IMR-90 (cell line): ENCODE data around the gene PSMD12.

Experiments
- CEBPB ChIP-seq: IDR thresholded peaks from 2 replicates; pipeline ENCODE4 v1.6.1; 2012; ENCODE audit warnings: low read depth, low read length, improper control_type of control experiment
- CTCF ChIP-seq: conservative IDR thresholded peaks from 2 replicates; pipeline ENCODE4 v1.5.1; 2012; ENCODE audit warnings: mild to moderate bottlenecking, low read depth, low read length, improper control_type of control experiment
- ELK1 ChIP-seq: fragments of 150-350 bp; IDR thresholded peaks from 2 replicates; pipeline ENCODE4 v1.6.1; 2016; ENCODE audit warnings: low read depth, mild to moderate bottlenecking, low read length, moderate library complexity, borderline replicate concordance
- MAFK ChIP-seq: IDR thresholded peaks from 2 replicates; pipeline ENCODE4 v1.6.1; 2012; ENCODE audit warnings: low read depth, low read length, improper control_type of control experiment
- RAD21 ChIP-seq: IDR thresholded peaks from 2 replicates; pipeline ENCODE4 v1.6.1; 2012; ENCODE audit warnings: low read length, improper control_type of control experiment
- SMC3 ChIP-seq: fragments of 150-350 bp; IDR thresholded peaks from 2 replicates; pipeline ENCODE4 v1.6.1; 2016; ENCODE audit warnings: low read depth, mild to moderate bottlenecking, antibody characterized with exemption, low read length, moderate library complexity

GRCh38 chr17:67403065-67403464 is 36.7 kb upstream of the PSMD12 start:
- TF ChIP-seq CTCF (no peak), CEBPB (no peak), MAFK (no peak), SMC3 (no peak), ELK1 (no peak), RAD21 (no peak)
